Stimulated activated CD8-positive, alpha-beta memory T cell treated with anti-CD3 and anti-CD28 coated beads, Interleukin-7, amount 100 ng/mL, for 48 hours (primary cell): ENCODE results near the gene IL17C.
"Not testable (repeated sequence)": the region's sequence is repeated elsewhere in the genome, so short reads cannot be mapped to it uniquely, and the experiment has no call there.

ENCODE experiments used
- DNase-seq, 2 donors: peaks; one replicate each; pipeline ENCODE4 v3.0.0-alpha.2; 2020; ENCODE audit warnings: low read depth in 1 of 2; ENCODE audit errors: extremely low read depth in 1 of 2

Gene IL17C

GRCh38 chr16:88656291-88656980 is 18.1 kb downstream of the IL17C start:
- DNase-seq, result no peak

GRCh38 chr16:88657371-88657770 is 19.0 kb downstream of the IL17C start:
- DNase-seq, result no peak

GRCh38 chr16:88658714-88659113 is 20.3 kb downstream of the IL17C start:
- no peak for DNase-seq

GRCh38 chr16:88659160-88659559 is 20.8 kb downstream of the IL17C start:
- no peak for DNase-seq

GRCh38 chr16:88661468-88661867 is 23.1 kb downstream of the IL17C start:
- no peak for DNase-seq

- DNase-seq, result no peak
These were observed 24.0 kb downstream of the IL17C start for GRCh38 chr16:88662222-88662842.

GRCh38 chr16:88662843-88663606 is 24.7 kb downstream of the IL17C start, which contains the start of gene MVD:
TSS of gene MVD (minus strand) at chr16:88663091. CDS start at chr16:88663080, 11 bp downstream.
- DNase-seq, result peak; percentile 90 to 95

GRCh38 chr16:88665148-88665547 is 26.8 kb downstream of the IL17C start:
- no peak for DNase-seq

- no peak for DNase-seq
These were observed 27.2 kb downstream of the IL17C start for GRCh38 chr16:88665570-88665969.

GRCh38 chr16:88667461-88667860 is 29.1 kb downstream of the IL17C start:
- DNase-seq, result no peak

GRCh38 chr16:88669493-88669892 is 31.1 kb downstream of the IL17C start:
- not testable (repeated sequence) for DNase-seq

- no peak for DNase-seq
These were observed 31.6 kb downstream of the IL17C start for GRCh38 chr16:88669980-88670379.

GRCh38 chr16:88671806-88672205 is 33.4 kb downstream of the IL17C start:
- no peak for DNase-seq

GRCh38 chr16:88672776-88673175 is 34.4 kb downstream of the IL17C start:
- no peak for DNase-seq

GRCh38 chr16:88673716-88674379 is 35.5 kb downstream of the IL17C start:
- DNase-seq, result no peak

- no peak for DNase-seq
These were observed 38.3 kb downstream of the IL17C start for GRCh38 chr16:88676502-88677242.

GRCh38 chr16:88677721-88678120 is 39.3 kb downstream of the IL17C start:
- no peak for DNase-seq

GRCh38 chr16:88678224-88678979 is 40.0 kb downstream of the IL17C start:
- no peak for DNase-seq

GRCh38 chr16:88680554-88681083 is 42.2 kb downstream of the IL17C start:
- no peak for DNase-seq
